HepG2 (cell line): ENCODE data around the gene SLC16A3. TPM values are rescaled to one million over a fixed set of nuclear protein-coding genes. Genes with fewer than 3 reads are reported as not detected.

Experiments used
- CREM ChIP-seq, 2 experiments: sonication (generic) in 1 of 2; formaldehyde crosslinking in 1 of 2; IDR thresholded peaks; 2 replicates each; pipeline versions ENCODE4 v1.4.0 to v1.6.1; 2016 to 2020; ENCODE audit warnings: antibody characterized with exemption in 1 of 2, mild to moderate bottlenecking in 1 of 2, missing genetic modification reagents in 1 of 2
- KDM1A ChIP-seq: IDR thresholded peaks from 2 replicates; pipeline ENCODE4 v1.6.1; 2016; ENCODE audit warnings: missing compliant biosample characterization
- MED13 ChIP-seq: sonication (generic); formaldehyde crosslinking; IDR thresholded peaks from 2 replicates; pipeline ENCODE4 v1.5.0; 2020; ENCODE audit warnings: missing genetic modification reagents
- MTA3 ChIP-seq: sonication (generic); formaldehyde crosslinking; IDR thresholded peaks from 2 replicates; pipeline ENCODE4 v1.4.0; 2020; ENCODE audit warnings: missing genetic modification reagents
- NFE2L2 ChIP-seq: fragments of 150-350 bp; IDR thresholded peaks from 2 replicates; pipeline ENCODE4 v1.6.1; 2014; ENCODE audit warnings: low read length
- TCF7 ChIP-seq: sonication (generic); IDR thresholded peaks from 2 replicates; pipeline ENCODE4 v1.6.1; 2016; ENCODE audit warnings: antibody characterized with exemption, low read depth
- ZNF18 ChIP-seq: sonication (generic); formaldehyde crosslinking; IDR thresholded peaks from 2 replicates; pipeline ENCODE4 v1.8.0; 2022; ENCODE audit warnings: mild to moderate bottlenecking, missing genetic modification reagents; ENCODE audit not compliant: insufficient replicate concordance
- ZNF232 ChIP-seq: sonication (generic); formaldehyde crosslinking; IDR thresholded peaks from 2 replicates; pipeline ENCODE4 v1.4.0; 2020; ENCODE audit warnings: missing genetic modification reagents, borderline replicate concordance
- ZNF597 ChIP-seq: sonication (generic); formaldehyde crosslinking; IDR thresholded peaks from 2 replicates; pipeline ENCODE4 v1.5.0; 2020; ENCODE audit warnings: missing genetic modification reagents
- ZNF615 ChIP-seq: sonication (generic); formaldehyde crosslinking; IDR thresholded peaks from 2 replicates; pipeline ENCODE4 v1.5.0; 2020; ENCODE audit warnings: mild to moderate bottlenecking, missing genetic modification reagents, borderline replicate concordance
- ZNF709 ChIP-seq: sonication (generic); formaldehyde crosslinking; IDR thresholded peaks from 2 replicates; pipeline ENCODE4 v1.5.0; 2020; ENCODE audit warnings: mild to moderate bottlenecking, missing genetic modification reagents
- ZNF878 ChIP-seq: sonication (generic); formaldehyde crosslinking; IDR thresholded peaks from 2 replicates; pipeline ENCODE4 v1.8.1; 2023; ENCODE audit warnings: mild to moderate bottlenecking, missing genetic modification reagents, moderate library complexity
- polyA plus RNA-seq, 8 experiments: library from polyadenylated mRNA; depleted of rRNA in 3 of 8; stranded (reverse) in 7 of 8; unstranded in 1 of 8; fragments of >200 nt; fragmentation: Illumina TruSeq in 4 of 8; extraction: Trizol in 4 of 8; gene quantifications; 2 replicates each; pipeline versions ENCODE4 v1.2.1 to v1.2.3, GENCODE V29; 2011 to 2016; ENCODE audit warnings: low read depth in 4 of 8, missing spikeins in 1 of 8, mixed read lengths in 1 of 8; ENCODE audit not compliant: insufficient read depth in 1 of 8
- total RNA-seq, 5 experiments: library from RNA; depleted of rRNA; stranded (reverse); fragments of >200 nt; fragmentation: Illumina TruSeq; extraction: Trizol; gene quantifications; 2 replicates each; pipeline ENCODE4 v1.2.3, GENCODE V29; 2016; ENCODE audit warnings: low read depth in 1 of 5
- TF ChIP-seq, protein P1 (sequence below): sonication (generic); formaldehyde crosslinking; IDR thresholded peaks from 2 replicates; pipeline ENCODE4 v1.8.0; 2022; ENCODE audit warnings: mild to moderate bottlenecking, missing genetic modification reagents, moderate library complexity
- TF ChIP-seq, protein P2 (sequence below): IDR thresholded peaks from 2 replicates; pipeline ENCODE4 v1.6.1; 2016; ENCODE audit warnings: low read depth, missing genetic modification reagents, missing compliant biosample characterization
- TF ChIP-seq, protein P3 (sequence below): sonication (generic); formaldehyde crosslinking; IDR thresholded peaks from 2 replicates; pipeline ENCODE4 v1.4.0; 2020; ENCODE audit warnings: missing genetic modification reagents
- TF ChIP-seq, protein P4 (sequence below): IDR thresholded peaks from 2 replicates; pipeline ENCODE4 v1.6.1; 2018; ENCODE audit warnings: missing genetic modification reagents

Gene SLC16A3
- total and polyA plus RNA-seq, 2 of the 13 experiments (the other 11 are each of a cell fraction or from before 2014, with no cell fraction given) = 242 to 349 TPM

DNA sequence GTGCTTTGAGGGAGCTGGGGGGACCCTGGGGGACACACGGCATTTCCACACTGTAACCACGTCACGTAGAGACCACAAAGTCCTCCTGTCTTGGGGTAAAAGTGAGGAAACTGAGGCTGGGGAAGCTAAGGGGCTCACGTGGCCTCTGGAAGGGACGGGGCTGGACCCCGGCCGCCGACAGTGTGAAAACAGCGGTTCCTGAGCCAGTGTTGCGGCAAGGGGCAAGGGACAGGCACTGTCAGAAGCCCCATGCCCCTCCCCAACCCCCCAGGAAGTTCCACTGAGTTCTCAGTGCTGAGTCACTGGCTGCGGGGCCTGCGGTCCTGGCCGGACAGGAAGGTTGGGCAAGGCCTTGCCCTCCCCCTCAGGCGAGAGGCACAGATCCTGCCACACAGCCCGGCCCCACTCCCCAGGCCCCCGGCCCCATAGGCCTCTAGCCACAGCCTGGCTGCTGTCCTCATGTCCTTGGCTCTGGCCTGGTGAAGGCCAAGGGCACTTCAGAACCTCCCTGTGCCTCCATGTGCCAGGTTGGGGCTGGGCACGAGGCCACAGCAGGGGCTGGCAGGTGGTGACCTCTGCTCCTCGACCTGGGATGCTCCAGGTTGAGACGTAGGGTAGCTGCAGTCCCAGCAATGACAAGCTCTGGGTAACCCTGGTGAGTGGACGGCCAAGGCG lies 11.2 kb upstream of the SLC16A3 start (continued):
- no peak for TF ChIP-seq ZNF615 (CRISPR knock-in tag)
- TF ChIP-seq KDM1A (CRISPR knock-in tag) = peak; percentile 53
- no peak; the same call in 1 of the 2 replicates for TF ChIP-seq ZNF709 (CRISPR knock-in tag)
- TF ChIP-seq, protein P1, sequence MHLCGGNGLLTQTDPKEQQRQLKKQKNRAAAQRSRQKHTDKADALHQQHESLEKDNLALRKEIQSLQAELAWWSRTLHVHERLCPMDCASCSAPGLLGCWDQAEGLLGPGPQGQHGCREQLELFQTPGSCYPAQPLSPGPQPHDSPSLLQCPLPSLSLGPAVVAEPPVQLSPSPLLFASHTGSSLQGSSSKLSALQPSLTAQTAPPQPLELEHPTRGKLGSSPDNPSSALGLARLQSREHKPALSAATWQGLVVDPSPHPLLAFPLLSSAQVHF (CRISPR knock-in tag) = peak; percentile 83; the same call in 1 of the 2 replicates
- TF ChIP-seq, protein P2, sequence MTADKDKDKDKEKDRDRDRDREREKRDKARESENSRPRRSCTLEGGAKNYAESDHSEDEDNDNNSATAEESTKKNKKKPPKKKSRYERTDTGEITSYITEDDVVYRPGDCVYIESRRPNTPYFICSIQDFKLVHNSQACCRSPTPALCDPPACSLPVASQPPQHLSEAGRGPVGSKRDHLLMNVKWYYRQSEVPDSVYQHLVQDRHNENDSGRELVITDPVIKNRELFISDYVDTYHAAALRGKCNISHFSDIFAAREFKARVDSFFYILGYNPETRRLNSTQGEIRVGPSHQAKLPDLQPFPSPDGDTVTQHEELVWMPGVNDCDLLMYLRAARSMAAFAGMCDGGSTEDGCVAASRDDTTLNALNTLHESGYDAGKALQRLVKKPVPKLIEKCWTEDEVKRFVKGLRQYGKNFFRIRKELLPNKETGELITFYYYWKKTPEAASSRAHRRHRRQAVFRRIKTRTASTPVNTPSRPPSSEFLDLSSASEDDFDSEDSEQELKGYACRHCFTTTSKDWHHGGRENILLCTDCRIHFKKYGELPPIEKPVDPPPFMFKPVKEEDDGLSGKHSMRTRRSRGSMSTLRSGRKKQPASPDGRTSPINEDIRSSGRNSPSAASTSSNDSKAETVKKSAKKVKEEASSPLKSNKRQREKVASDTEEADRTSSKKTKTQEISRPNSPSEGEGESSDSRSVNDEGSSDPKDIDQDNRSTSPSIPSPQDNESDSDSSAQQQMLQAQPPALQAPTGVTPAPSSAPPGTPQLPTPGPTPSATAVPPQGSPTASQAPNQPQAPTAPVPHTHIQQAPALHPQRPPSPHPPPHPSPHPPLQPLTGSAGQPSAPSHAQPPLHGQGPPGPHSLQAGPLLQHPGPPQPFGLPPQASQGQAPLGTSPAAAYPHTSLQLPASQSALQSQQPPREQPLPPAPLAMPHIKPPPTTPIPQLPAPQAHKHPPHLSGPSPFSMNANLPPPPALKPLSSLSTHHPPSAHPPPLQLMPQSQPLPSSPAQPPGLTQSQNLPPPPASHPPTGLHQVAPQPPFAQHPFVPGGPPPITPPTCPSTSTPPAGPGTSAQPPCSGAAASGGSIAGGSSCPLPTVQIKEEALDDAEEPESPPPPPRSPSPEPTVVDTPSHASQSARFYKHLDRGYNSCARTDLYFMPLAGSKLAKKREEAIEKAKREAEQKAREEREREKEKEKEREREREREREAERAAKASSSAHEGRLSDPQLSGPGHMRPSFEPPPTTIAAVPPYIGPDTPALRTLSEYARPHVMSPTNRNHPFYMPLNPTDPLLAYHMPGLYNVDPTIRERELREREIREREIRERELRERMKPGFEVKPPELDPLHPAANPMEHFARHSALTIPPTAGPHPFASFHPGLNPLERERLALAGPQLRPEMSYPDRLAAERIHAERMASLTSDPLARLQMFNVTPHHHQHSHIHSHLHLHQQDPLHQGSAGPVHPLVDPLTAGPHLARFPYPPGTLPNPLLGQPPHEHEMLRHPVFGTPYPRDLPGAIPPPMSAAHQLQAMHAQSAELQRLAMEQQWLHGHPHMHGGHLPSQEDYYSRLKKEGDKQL (CRISPR knock-in tag) = no peak
- TF ChIP-seq CREM (IDR thresholded peaks at IDR 0.05) = 0 out of 2 replicates have a peak, but pooled peaks have one; percentile 30
- no peak for TF ChIP-seq CREM (CRISPR knock-in tag; IDR thresholded peaks at IDR 0.05)
- peak; percentile 36; the same call in 1 of the 2 replicates for TF ChIP-seq MED13
- TF ChIP-seq ZNF18 (CRISPR knock-in tag) = no peak
- TF ChIP-seq, protein P3, sequence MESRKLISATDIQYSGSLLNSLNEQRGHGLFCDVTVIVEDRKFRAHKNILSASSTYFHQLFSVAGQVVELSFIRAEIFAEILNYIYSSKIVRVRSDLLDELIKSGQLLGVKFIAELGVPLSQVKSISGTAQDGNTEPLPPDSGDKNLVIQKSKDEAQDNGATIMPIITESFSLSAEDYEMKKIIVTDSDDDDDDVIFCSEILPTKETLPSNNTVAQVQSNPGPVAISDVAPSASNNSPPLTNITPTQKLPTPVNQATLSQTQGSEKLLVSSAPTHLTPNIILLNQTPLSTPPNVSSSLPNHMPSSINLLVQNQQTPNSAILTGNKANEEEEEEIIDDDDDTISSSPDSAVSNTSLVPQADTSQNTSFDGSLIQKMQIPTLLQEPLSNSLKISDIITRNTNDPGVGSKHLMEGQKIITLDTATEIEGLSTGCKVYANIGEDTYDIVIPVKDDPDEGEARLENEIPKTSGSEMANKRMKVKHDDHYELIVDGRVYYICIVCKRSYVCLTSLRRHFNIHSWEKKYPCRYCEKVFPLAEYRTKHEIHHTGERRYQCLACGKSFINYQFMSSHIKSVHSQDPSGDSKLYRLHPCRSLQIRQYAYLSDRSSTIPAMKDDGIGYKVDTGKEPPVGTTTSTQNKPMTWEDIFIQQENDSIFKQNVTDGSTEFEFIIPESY = peak; percentile 64
- TF ChIP-seq TCF7 = no peak
- TF ChIP-seq, protein P4, sequence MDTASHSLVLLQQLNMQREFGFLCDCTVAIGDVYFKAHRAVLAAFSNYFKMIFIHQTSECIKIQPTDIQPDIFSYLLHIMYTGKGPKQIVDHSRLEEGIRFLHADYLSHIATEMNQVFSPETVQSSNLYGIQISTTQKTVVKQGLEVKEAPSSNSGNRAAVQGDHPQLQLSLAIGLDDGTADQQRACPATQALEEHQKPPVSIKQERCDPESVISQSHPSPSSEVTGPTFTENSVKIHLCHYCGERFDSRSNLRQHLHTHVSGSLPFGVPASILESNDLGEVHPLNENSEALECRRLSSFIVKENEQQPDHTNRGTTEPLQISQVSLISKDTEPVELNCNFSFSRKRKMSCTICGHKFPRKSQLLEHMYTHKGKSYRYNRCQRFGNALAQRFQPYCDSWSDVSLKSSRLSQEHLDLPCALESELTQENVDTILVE = no peak; the same call in 1 of the 2 replicates
- TF ChIP-seq MTA3 (CRISPR knock-in tag) = no peak
- TF ChIP-seq ZNF597 (CRISPR knock-in tag) = no peak
- TF ChIP-seq ZNF878 (CRISPR knock-in tag) = no peak; the same call in 1 of the 2 replicates
- peak; percentile 90 for TF ChIP-seq NFE2L2
- peak; percentile 80 for TF ChIP-seq ZNF232 (CRISPR knock-in tag)
